ENCODE measurements around the gene MOK.

The MOK gene

DNA sequence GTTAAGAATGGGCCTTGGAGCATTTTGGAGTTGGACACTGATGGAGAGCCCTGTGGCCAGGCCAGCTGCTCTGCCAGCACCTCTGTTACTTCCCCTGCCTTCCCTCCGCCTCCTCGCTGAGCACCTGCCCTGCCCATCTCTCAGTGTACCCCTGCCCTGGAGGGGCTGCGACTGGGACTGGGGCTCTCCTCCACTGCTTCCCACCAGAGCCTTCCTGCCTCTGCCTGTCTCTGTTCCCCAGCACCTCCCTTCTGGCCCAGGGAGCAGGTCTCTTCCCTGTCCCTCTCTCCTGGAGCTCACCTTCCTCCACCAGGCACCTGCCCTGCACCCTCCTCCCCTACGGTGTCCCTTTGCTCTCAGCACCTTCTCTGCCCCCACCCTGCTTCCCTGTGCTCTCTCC, 103.2 kb downstream of the MOK start:
- DNase-seq, result no peak

DNA sequence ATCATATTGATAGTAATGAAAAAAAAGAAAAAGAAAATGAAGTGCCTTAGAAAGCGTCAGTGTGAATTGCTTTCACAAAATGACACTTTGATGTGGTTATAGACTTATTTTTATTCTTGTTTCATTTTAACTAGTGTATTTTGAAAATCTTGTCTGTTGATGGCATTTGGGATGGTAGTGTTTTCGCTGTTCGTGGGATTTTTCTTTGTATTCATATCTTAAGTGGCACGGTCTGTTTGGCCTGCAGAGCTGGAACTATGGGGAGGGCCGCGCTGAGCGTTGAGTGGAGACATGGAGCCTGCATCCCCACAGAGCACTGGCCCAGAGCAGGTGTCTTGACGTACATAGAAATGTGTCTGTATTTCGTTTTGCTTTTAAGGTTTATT, 103.6 kb downstream of the MOK start:
- DNase-seq, result no peak

DNA sequence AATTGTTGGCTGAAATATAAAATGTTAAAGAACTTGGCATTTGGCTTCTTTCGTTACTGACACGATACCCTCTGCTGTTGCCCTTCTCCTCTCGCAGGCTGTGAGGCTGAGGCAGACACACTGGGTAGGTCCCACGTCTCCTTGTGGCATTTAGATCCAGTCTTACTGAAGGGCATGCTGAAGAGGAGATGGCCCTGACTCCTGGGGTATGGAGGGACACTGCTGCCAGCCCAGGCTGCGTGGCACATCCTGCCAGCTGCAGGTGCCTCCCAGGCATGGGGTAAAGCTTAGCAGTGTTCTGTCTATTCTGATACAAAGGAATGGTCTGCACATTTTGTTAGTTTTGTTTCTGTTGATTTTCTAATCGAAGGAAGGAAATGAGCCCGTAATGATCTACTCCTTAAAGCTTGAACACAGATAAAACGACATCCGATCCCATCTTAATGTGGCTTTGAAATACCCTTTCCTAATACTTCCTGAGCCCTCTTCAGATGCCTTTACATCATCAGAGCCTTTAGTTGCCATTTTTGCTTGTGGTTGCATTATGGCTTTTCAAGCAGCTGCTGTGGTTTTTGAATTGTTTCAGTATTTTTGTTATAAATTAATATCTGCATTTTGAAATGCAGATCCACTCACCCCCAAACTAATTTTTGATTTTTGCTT, 104.1 kb downstream of the MOK start:
- no peak for DNase-seq

GRCh38 chr14:102197317-102197853, 107.6 kb downstream of the MOK start:
- DNase-seq, result no peak

- no peak for DNase-seq
These were observed 108.1 kb downstream of the MOK start for GRCh38 chr14:102196902-102197230.

DNA sequence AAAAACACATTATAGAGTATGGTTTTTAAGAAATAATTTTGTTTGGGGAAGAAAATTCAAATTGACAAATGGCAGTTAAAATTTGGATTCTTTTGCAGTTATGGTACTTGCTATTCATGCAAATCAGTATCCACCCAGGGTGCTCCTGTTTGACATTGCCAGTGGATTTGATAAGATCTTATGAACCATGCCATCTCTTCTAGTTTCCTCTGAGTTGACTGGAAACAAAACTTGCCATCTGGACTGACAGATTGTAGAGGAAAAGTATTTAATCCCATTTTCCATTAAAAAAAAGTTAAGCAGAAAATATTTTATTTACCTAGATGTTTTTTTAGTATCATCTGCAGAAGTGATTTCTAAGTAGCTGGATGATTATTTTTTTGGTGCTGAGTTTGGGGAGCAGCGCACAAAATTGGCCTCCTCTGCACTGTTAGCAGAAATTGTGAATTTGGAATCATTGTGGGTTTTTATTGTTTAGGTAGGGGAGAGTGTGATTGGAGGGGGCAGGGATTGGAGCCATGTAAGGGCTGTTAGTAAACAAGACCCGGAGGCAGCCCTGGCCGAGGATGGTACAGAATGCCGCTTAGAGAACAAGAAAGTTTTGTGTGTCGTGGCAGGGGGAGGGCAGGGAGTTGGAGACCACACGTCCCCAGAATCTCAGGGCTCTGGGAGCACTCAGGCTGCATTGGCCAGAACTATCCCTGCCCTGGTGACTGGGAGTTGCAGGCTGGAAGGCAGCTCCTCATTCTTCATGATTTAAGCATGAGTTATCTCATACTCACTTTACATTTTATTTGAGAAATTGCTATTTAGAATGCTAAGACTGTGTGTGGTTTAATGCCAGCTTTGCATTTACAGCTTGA, 108.7 kb downstream of the MOK start:
- no peak for DNase-seq

GRCh38 chr14:102195446-102195845, 109.5 kb downstream of the MOK start:
- DNase-seq, result no peak

DNA sequence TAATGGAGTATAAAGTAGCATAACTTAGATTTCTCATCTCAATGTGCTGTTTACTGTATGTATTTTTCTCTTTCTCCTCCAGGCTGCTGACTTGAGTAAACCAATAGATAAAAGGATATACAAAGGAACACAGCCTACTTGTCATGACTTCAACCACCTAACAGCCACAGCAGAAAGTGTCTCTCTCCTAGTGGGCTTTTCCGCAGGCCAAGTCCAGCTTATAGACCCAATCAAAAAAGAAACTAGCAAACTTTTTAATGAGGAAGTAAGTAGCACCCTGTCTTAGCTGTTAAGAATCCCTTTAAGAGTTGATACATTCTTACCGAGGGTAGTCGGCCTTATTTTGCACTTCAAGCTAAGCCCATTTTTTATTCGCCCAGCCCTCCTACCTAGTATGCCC, 110.1 kb downstream of the MOK start:
- DNase-seq, result no peak

DNA sequence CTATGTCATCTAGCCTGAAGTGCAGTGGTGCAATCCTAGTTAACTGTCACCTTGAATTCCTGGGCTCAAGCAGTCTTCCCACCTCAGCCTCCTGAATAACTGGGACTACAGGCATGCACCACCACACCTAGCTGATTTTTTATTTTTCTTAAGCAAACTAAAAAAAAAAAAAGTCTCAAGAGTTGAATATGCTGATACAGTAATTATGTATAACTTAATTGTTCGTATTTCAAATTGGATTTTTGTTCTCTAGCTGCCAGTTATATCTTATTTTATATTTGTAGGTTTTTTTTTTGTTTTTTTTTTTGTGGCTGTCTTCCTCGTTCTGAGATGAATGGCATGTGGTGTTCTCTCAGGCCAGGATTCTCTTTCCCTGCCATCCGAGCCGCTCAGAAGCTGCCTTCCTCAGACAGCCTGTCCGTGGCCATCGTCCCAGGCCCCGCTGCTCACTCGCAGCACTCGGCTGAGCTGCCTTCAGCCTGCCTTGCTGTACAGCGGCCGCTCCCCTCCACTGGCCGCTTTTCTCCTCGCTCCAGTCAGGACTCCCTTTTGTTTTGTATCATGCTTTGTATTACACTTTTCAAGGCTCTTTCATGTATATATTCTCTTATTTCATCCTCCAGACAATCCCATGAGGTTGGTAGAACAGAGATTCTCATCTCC, 112.0 kb downstream of the MOK start:
- no peak for DNase-seq

- DNase-seq, result no peak
These were observed 115.1 kb downstream of the MOK start for GRCh38 chr14:102189874-102190273.

GRCh38 chr14:102188187-102188586, 116.8 kb downstream of the MOK start:
- DNase-seq, result no peak

- no peak for DNase-seq
These were observed 117.4 kb downstream of the MOK start for GRCh38 chr14:102187568-102188001.

- no peak for DNase-seq
These were observed 117.9 kb downstream of the MOK start for GRCh38 chr14:102187044-102187443.

DNA sequence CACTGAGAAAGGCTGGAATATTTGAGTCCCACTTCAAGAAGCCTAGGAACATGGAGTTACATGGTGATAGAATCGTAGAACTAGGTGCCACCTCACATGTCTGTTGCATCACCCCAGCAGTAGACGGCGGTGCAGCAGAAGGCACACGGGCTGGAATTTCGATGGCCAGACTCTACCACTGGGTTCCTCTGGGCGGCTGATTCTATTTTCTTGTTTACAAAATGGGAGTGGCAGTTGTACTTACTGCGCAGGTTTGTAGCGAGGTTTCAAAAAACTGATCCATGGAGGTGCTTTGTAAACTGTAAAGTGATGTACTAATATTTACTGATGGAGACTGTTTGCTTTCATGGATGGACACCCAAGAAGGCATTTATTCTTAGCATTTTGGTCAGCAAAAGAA, 119.6 kb downstream of the MOK start:
- no peak for DNase-seq

DNA sequence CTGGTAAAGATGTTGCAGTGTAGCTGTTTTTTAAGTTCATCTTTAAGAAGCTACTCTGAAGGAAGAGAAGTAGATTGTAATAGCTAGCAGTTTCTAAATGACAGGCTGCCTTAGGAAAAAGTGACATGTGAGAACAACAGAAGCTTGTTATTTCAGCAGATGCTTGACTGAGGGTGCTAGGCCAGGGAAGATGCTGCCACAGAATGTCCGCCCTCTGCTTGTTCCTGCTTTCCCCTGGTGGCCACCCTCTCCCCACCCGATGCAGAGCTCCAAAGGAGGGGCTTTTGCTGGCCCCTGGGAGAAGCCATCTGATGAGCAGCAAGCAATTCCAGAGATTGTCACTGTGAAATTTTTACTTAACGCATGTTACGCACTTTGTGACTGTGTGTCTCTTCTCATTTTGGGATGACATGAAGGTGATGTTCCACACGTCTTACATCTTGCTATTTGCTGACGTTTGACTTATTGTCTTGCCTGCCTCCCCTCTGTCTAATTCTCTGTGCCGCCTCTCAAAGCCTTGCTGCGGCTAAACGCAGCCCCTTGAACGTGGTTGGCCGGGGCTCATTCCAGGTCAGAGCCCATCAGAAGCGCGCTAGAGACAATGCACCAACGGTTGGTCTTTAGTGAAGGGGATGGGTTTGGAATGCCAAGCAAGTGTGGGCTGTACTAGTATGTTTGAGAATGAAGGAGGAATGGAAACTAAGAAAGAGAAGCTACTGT, 120.5 kb downstream of the MOK start:
- no peak for DNase-seq

DNA sequence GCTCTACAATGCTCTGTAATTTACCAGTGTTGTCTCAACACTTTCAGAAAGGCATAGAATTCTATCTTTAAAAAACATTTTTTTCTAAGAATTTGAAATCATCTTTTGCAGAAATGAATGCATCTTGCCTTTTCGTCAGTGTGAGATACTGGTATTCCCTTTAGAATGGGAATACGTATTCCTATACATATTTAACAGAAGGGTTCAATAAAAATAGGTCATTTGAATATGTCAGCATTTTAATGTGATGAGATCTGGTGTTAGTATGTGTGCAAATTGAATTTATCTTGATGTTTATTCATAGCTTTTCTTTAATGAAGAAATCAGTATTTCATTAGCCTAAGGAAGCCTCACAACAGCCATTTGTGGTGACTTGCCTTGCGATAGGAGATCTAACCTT, 121.1 kb downstream of the MOK start:
- no peak for DNase-seq

- no peak for DNase-seq
These were observed 121.9 kb downstream of the MOK start for GRCh38 chr14:102182936-102183619.

- DNase-seq, result no peak
These were observed 122.8 kb downstream of the MOK start for GRCh38 chr14:102182190-102182589.

DNA sequence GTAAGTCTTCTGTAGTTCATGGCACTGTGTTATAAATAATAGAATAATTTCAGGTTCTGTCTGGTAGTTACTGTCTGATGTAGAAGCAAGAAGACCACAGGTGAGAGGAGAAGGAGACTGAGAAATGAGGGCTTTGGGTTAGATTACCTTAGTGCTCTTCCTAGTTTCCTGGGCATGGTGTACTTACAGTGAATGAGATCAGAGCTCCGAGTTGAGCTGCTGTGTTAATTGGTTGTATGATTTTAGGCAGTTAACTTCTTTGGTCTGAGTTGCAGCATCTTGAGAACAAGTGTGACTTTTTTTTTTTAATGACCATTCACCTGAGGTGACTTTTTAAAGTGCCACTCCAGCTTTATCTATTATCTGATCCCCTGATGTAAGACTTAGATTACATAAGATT, 123.8 kb downstream of the MOK start:
- no peak for DNase-seq

DNA sequence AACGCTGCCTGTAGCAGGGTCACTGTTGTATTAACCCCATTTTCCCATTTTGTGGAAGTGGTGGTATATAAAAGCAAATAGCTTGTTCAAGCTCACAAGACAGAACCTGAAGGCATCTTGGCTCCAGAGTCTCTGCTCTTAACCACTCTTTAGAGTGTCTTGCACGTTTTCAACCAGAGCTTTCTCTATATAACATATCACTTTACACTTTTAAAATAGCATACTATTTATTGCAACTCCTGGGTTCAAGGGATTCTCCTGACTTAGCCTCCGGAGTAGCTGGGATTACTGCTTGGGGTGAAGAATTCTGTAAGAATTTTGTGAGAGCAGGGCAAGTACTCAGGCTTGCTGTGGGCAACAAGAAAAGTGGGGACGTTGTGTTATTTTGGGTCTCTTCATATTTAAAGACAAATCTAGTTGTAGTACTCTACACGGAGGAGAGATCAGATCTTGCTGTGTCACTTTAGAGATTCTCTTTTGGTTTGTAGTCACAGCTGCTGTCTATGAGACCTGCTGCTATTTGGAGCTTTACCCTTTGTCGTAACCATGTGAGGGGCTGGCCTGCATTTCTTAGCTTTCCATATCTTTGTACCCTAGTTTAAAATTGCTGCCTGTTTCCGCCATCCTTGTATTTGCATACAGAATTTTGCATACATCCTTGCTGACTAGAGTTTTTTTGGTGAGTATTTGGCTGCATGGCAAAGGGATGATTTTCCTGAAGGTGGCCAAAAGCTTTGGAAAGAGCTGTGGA, 124.5 kb downstream of the MOK start:
- DNase-seq, result no peak

All from activated CD4-positive, alpha-beta T cell treated with anti-CD3 and anti-CD28 coated beads for 1 hour (primary cell).